ENCODE results near the gene PRKAG3.

DNA sequence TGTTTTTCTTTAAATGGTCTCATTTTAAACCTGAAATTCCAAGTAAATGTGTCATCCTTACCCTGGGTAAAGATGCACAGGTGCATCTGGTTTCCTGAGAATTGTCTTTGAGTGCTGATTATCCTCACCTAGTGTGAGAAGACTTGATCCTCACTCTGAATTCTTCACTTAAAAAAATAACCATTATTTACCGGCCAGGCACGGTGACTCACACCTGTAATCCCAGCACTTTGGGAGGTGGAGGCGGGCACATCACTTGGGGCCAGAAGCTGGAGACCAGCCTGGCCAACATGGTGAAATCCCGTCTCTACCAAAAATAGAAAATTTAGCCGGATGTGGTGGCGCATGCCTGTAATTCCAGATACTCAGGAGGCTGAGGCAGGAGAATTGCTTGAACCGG is 18.1 kb upstream of the PRKAG3 start:
- TF ChIP-seq, protein P1, sequence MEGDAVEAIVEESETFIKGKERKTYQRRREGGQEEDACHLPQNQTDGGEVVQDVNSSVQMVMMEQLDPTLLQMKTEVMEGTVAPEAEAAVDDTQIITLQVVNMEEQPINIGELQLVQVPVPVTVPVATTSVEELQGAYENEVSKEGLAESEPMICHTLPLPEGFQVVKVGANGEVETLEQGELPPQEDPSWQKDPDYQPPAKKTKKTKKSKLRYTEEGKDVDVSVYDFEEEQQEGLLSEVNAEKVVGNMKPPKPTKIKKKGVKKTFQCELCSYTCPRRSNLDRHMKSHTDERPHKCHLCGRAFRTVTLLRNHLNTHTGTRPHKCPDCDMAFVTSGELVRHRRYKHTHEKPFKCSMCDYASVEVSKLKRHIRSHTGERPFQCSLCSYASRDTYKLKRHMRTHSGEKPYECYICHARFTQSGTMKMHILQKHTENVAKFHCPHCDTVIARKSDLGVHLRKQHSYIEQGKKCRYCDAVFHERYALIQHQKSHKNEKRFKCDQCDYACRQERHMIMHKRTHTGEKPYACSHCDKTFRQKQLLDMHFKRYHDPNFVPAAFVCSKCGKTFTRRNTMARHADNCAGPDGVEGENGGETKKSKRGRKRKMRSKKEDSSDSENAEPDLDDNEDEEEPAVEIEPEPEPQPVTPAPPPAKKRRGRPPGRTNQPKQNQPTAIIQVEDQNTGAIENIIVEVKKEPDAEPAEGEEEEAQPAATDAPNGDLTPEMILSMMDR (conservative IDR thresholded peaks at IDR 0.05; ENCODE audit: low read depth in 2 of 2), result no peak
- TF ChIP-seq STAT1 (IDR thresholded peaks at IDR 0.05; ENCODE audit: unreplicated experiment) (no peak), EZH2 (IDR thresholded peaks at IDR 0.05; ENCODE audit: low read depth, unreplicated experiment) (no peak), ZNF331 (CRISPR knock-in tag; IDR thresholded peaks at IDR 0.05; ENCODE audit: low read depth) (no peak), EZH2phosphoT487 (IDR thresholded peaks at IDR 0.05; ENCODE audit: unreplicated experiment) (no peak), REST (IDR thresholded peaks at IDR 0.05; ENCODE audit: unreplicated experiment) (no peak), JUNB (IDR thresholded peaks at IDR 0.05; ENCODE audit: unreplicated experiment) (no peak), POLR2AphosphoS5 (IDR thresholded peaks at IDR 0.05; ENCODE audit: low read depth) (no peak), ETS1 (IDR thresholded peaks at IDR 0.05) (no peak), CREB1 (CRISPR knock-in tag; IDR thresholded peaks at IDR 0.05; ENCODE audit: low read depth) (no peak), ZNF114 (CRISPR knock-in tag; IDR thresholded peaks at IDR 0.05) (no peak)
